ENCODE measurements around the gene DYNC2H1. TPM values are rescaled to one million over a fixed set of nuclear protein-coding genes. Genes with fewer than 3 reads are reported as not detected.

The DYNC2H1 gene
- polyA plus RNA-seq, 12 donors: 9.0 to 17.5 (median 12.3) TPM; not detected in 1

DNA sequence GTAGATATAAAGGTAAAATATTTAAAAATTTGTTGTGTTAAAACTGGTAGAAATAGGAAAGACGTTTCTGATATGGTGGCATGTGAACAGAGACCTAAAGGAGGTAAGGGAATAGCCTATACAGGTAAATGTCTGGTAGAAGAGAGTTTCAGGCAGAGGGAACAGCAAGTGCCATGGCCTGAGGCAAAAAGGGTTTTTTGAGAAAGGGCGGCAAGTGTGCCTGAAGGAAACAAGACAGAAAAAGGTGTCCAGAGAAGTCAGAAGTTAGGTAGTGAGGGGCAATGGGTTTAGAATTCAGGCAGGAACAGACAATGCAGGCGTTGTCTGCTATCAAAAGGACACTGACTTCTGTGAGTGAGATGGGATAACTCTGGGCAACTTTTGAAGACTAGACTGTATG, 339.7 kb downstream of the DYNC2H1 start:
- DNase-seq: no peak

DNA sequence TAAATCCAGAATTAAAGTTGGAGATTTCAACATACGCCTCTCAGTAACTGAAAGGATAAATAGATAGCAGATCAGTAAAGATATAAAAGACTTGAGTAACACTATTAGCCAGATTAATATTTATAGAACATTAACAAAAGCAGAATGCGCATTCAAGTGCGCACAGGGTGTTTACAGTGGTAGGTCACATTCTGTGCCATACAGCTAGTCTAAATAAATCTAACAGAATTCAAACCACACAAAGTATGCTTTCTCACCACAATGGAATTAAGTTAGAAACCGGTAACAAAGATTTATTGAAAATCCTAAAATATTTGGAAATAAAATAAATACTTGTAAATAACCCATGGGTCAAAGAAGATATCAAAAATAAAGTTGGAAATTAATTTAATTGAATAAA, 341.0 kb downstream of the DYNC2H1 start:
- DNase-seq: no peak

DNA sequence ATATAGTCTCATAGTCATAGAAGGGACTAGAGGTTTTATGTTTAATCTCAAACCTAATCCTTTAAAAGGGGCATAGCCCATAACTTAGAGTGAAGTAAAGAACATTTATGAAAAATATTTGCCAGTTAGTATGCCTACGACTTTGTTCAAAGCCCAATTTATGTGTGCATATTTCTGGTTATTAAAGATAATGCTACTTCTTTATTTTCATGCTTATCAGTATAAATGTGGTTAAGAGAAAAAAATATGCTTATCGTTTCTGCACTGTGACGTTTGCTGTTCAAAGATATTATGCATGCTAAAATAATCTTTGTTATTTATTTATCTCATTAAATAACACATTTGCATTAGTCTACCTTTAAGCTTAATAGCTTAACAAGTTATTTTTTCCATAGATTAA, 343.9 kb downstream of the DYNC2H1 start:
- DNase-seq: no peak

DNA sequence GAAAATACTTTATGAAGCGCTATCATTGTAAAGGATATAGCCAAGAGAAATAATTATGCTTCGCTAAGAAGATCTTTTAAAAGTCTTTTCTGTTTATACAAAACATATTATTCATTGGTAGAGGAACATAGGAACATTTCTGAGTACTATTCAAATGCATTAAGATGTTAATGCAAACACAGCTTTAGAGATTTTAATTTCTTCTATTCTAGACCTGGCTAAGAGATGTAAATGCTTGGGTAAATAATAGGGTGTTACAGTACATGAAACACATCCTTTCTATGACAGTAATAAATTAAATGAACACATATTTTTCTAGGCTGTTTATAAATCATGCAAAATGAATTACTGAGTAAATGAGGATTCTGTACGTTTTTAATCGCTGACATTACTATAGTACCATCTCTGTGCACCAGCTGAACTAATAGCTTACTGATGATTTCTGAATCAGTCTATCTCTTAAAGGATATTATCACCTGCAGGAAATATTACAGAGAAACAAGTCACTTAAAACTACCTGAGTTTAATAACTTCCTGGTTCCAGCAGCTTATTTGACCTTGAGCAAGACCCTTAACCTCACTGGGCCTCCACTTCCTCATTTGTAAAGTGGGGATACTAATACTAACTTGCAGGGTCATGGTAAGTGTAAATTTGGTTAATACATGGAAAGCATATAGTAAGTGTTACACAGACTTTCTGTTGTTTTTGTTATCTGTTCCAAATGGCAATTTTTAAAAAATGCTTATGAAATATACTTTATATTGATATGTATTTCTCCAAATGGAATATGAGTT, 344.9 kb downstream of the DYNC2H1 start:
- no peak for DNase-seq

DNA sequence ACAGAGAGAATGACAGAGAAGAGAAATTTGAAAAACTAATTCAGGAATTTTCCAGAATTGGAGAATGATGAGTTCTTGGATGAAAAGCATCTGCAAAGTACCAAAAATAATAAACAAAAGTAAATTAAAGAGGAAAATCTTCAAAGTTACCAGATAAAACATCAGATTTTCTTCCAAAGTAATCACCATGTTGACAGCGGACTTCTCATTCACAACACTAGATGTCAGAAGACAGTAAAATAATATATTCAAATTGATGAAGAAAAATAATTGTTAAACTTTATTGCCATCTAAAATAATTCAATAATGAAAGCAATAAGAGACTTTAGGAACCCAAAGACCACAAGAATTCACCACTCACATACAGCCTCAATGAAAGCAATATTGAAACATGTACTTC, 355.2 kb downstream of the DYNC2H1 start:
- no peak for DNase-seq

DNA sequence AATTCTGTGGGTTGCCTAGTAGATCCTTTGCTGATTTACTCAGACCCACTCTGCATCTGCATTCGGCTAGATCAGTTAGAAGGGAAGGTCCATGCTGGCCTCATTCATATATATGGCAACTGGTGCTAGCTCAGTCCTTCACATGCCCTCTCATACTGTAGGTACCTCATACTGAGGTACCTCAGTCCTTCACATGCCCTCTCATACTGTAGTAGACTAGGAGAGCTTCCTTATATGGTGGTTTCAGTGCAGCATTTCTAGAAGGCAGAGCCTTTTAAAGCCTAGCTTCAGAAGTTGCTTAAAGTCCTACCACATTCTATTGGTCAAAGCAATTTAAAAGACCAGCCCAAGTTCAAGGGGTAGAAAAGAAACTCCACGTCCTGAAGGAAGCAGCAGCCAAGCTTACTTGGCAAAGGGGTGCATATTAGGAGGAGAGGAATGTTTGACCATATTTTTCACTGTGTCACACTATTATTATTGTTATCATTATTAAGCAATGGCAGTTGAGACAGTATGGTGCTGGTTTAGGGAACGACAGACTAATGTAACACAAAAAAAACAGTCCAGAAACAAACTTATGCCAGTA, 356.4 kb downstream of the DYNC2H1 start:
- DNase-seq: no peak

DNA sequence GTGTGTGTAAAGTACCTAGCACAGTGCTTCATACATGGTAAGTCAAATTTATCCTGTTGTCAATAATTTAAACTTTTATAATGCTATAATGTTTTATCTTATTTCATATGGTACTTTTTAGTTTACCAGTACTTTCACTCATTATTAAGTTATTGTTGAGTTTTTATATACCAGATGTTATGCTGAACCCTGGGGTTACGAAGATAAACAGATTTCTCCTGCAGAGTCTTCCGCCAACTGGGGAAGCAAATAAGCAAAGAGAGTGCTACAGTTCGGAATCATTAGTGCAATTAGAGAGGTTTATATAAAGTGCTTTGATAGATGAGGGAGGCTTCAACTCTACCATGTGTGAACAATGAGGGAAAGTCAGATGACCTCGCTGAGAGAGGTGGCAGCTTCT, 362.3 kb downstream of the DYNC2H1 start:
- DNase-seq: no peak

DNA sequence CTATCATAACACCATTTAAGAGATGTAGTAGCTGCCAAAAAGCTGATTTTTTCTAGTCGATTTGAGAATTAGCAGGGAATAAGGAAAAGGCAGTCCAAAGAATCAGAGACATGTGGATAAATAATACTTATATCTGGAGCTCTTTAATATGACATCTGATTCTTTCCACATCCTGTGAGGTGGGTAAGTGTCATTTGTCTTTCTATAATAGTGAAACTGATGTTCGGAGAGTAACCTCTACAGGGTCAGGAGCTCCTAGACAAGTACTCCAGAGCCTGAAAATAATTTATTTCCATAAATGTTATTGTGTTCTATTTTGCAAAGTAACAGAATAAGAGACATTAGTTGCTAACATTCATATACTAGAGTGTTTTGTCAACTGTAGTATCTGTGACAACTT, 367.6 kb downstream of the DYNC2H1 start:
- DNase-seq: no peak

DNA sequence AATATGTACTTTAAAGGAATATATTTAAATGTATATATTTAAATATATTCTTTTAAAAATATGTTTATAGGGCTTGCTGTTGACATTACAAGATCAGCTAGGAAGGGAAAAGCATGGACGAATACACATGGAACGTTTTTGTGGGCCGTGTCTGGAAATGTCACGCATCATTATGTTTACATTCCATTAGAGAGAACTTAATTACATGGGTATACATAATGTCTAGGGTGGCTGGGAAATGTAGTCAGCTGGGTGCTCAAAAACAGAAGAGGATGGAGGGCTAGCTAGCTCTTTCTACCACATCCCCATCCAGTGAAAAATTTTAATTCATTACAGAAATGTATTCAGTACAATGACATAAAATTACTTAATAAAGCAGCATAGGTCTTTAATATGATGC, 371.2 kb downstream of the DYNC2H1 start:
- no peak for DNase-seq

DNA sequence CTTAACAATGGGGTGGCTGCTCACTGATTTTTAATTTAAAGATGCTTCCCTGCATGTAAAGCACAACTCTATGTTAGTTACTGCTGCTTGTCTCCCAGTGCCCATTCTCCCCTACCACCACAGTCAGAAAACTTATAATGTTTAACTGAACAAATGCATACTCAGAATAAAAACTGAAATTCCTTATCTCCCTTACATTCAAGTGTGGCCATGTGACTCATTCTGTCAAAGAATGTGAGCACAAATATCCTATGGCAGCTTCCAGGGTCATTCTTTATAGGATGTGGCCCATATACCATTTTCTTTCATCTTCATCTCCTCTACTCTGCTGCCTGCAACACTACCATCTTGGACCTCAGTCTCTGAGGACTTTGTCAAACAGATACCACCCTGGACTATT, 374.8 kb downstream of the DYNC2H1 start:
- DNase-seq: no peak

DNA sequence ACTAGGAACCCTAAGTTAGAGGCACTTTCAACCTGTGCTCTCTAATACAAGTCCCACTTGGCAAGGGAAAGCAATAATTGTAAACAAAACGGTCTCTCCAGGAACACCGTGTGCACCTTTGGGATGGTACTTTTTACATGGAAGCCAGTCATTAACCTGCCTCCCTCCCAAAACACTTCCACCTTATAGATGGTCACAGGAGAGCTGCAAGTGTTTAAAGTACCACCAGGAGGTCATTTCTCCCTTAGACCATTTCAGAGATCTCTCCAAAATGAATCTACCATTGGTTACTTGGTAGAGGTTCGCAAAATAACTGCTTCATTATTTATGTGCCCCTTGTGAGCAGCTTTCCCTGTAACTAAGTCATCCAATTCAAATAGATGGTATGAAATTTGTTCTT, 375.3 kb downstream of the DYNC2H1 start:
- no peak for DNase-seq

DNA sequence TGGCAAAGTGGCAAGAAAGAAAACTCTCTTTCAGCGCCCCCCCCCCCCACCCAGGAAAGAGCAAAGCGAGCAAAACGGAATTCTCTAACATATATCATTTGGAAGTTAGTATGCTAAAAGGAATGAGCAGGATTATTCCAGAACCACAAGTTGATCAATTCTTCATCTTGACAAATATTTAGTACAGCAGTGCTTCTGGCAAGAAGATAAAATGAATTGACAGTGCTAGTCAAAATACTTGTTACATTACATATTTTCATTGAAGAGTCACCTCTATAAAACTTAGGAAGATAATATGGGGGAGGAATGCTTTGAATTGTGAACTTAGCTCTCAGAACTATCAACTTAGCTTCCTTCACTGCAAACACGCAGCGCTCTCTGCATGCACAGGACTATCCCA, 377.4 kb downstream of the DYNC2H1 start:
- DNase-seq: no peak

DNA sequence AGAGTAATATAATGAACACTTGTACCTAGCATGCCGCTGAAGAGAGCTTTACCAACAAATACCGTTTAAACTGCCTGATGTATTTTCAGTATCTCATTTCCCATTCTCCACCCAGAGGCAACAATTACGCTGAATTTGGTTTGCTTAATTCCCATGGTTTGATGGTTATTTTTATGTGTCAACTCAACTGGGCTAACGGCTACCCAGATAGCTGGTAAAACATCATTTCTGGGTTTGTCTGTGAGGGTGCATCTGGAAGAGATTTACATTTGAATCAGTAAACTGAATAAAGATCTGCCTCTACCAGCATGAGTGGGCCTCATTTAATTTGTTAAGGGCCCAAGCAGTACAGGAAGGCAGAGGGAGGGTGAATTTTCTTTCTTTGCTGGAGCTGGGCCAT, 377.9 kb downstream of the DYNC2H1 start:
- no peak for DNase-seq

DNA sequence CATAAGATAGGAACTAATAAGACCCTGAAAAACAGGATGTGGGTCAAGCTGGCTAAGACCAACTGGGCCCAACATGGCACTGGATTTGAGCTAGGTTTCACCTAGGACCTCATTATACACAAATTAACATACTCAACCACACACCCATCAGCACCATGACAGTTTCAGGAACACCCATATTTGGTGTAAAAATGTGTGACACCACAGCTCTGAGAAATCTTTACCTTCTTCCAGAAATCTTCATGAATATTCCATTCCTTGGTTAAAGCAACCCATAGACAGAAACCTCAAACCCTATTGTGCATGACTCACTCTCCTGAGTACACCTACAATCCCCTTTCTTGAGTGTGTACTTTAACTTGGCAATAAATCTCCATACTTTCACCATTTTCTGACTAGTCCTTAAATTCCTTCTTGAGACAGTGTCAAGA, 378.8 kb downstream of the DYNC2H1 start:
- DNase-seq: no peak

DNA sequence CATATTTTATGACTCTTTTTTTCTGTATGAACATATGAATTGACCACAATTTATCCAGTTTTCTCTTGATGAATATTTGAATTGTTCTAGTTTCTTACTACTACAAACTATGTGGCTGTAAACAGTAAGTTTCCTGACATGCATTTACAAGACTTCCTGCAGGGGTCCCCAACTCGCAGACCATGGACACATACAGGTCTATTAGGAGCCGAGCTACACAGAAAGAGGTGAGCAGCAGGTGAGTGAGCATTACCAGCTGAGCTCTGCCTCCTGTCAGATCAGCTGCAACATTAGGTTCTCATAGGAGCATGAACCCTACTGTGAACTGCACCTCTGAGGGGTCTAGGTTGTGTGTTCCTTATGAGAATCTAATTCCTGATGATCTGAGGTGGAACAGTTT, 379.4 kb downstream of the DYNC2H1 start:
- DNase-seq: no peak

DNA sequence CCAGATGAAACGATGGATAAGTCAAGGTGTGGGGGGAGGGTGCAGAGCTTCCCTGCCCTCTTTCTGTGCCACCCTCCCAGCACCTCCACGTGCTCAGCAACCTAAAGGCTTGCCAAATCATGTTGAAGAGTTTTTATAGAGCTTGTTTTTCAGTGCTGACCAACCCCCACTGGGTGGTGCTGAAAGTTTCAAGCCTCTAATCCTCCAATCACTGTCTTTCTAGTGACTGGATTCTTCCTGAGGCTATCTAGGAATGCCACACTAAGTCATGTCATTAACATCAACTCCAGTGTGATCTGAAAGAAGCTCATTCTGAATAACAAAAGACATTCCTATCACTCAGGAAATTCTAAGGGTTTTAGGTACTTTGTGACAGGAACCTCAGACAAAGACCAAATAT, 382.6 kb downstream of the DYNC2H1 start:
- no peak for DNase-seq

DNA sequence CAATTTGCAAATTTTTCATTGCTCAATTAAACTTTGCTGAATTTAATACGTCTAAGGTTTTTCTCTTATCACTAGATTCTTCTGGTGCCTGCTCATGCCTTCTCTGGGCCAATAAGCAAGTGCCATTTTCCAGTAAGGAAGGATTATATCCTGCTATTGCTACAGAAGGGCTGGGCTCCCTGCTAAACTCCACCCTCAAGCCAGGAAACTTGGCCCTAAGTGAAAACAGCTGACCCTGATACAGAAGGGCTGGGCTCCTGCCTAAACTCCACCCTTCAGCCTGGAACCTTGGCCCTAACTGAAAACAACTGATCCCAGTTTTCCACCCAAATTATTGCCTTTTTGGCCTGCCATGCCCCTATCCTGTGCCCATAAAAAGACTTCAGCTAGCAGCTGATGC, 385.3 kb downstream of the DYNC2H1 start:
- DNase-seq: no peak

DNA sequence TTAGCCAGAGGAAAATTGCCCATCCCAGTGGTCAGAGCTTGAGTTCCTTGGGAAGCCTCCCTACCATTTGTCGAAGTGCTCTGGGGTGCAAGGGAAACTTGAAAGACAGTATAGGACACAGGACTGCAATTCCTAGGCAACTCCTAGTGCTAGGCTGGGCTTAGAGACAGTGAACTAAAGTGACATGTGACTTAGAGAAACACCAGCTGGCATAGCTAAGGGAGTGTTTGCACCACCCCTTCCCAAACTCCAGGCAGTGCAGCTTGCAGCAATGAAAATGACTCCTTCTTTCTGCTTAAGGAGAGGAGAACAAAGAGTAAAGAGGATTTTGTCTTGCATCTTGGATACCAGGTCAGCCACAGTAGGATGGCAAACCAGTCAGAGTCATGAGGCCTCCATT, 388.0 kb downstream of the DYNC2H1 start:
- DNase-seq: no peak

DNA sequence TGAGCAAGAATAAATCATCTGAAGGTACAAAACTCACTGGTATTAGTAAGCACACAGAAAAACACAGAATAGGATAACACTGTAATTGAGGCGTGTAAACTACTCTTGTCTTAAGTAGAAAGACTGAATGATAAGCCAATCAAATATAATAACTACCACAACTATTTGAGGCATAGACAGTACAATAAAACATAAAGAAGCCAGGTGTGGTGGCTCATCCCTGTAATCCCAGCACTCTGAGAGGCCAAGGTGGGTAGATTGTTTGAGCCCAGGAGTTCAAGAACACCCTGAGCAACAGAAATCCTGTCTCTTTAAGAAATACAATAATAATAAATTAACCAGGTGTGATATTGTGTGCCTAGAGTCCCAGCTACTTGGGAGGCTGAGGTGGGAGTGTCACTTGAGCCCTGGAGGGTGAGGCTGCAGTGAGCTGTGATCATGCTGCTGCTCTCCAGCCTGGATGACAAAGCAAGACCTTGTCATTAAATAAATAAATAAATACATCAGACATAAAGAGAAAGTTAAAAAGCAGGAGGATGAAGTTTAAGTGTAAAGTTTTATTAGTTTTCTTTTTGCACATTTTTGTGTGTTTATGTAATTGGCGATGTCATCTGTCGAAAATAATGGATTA, 390.6 kb downstream of the DYNC2H1 start:
- DNase-seq: no peak

DNA sequence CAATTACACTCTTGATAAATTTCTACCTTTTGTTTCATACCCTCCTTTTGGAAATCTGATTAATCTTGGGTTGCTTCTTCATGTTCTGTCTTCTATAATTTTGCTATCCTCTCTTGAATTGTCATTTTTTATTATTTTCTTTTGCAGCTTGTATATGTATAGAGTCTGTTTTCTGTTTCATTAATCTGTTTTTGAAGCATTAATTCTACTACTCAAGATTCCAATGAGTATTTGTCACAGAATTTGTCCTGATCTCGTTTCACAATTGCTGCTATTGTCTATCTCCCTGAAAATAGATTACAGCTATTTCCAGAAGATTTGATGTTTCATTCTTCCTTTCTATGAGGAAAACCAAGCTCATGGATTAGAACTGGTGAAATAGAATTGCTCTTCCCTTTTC, 406.1 kb downstream of the DYNC2H1 start:
- DNase-seq: no peak

DNA sequence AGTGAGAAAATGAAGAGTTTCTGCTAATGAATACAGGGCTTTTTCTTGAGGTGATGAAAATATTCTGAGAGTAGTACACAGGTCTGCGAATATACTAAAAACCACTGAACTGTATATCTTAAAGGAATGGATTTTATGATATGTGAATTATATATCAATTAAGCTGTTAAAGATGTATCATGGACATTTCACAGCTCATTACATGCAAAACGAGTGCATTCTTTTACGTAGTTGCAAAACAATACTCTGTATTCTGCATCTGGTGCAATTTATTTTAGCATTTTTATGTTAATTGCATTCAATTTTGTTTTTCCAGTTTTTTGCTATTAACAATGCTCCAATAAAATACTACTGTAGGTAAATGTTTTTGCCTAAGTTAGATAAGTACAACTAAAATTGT, 411.6 kb downstream of the DYNC2H1 start:
- DNase-seq: no peak

DNA sequence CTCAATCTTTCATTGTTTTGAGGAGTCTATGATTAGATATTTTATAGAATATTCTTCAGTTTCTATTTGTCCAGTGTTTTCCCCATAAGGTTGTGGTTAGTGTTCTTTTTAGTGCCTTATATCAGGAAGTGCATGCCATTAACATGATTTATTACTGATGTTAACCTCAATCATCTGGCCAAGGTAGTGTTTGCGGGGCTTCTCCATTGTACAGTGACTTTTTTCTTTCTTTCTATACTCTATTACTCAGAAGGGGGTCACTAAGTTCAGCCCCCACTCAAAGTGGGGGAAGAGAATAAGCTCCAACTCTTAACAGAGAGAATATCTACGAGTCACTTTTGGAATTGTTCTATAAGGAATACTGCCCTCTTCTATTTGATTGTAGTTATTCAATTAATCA, 415.8 kb downstream of the DYNC2H1 start:
- no peak for DNase-seq

DNA sequence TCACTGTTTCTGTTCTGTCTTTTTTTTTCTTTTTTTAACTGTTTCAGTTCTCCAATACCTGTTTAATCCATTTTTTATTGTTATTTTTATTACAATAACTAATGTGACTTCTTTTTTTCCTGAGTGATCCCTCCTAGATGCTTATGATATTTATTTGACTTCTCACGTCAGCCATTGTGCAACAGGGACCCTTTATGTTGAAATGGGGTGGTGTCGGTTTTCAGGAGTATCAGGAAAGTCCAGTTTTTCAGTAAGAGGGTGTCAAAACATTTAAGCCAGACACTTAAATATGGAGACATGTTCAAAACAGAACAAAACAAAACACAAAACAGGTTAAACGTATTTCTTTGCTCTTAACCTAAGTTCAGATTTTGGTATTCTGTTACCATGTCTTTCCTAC, 418.8 kb downstream of the DYNC2H1 start:
- no peak for DNase-seq

Measured in muscle of arm (tissue), 12 donors.